Measurements from ENCODE around the gene AAK1.

AAK1 gene

GRCh38 chr2:69469784-69470183 lies 173.8 kb downstream of the AAK1 start:
- no peak overlapping the region for H3K4me3 ChIP-seq (replicated peaks; ENCODE audit: low read depth, low read length)
- TF ChIP-seq, protein P1, sequence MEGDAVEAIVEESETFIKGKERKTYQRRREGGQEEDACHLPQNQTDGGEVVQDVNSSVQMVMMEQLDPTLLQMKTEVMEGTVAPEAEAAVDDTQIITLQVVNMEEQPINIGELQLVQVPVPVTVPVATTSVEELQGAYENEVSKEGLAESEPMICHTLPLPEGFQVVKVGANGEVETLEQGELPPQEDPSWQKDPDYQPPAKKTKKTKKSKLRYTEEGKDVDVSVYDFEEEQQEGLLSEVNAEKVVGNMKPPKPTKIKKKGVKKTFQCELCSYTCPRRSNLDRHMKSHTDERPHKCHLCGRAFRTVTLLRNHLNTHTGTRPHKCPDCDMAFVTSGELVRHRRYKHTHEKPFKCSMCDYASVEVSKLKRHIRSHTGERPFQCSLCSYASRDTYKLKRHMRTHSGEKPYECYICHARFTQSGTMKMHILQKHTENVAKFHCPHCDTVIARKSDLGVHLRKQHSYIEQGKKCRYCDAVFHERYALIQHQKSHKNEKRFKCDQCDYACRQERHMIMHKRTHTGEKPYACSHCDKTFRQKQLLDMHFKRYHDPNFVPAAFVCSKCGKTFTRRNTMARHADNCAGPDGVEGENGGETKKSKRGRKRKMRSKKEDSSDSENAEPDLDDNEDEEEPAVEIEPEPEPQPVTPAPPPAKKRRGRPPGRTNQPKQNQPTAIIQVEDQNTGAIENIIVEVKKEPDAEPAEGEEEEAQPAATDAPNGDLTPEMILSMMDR (IDR thresholded peaks at IDR 0.05; ENCODE audit: low read length, missing control alignments) = no peak
- DNase-seq (ENCODE audit: low read depth) = peak; percentile 26

GRCh38 chr2:69469375-69469774 lies 174.2 kb downstream of the AAK1 start:
- H3K4me3 ChIP-seq (replicated peaks; ENCODE audit: low read depth, low read length) = no peak overlapping the region
- TF ChIP-seq, protein P1 (IDR thresholded peaks at IDR 0.05; ENCODE audit: low read length, missing control alignments) = no peak
- DNase-seq (ENCODE audit: low read depth) = no peak

GRCh38 chr2:69466728-69467127 lies 176.8 kb downstream of the AAK1 start:
- H3K4me3 ChIP-seq (replicated peaks; ENCODE audit: low read depth, low read length) = no peak overlapping the region
- no peak for DNase-seq (ENCODE audit: low read depth)
- TF ChIP-seq, protein P1 (IDR thresholded peaks at IDR 0.05; ENCODE audit: low read length, missing control alignments) = no peak

DNA sequence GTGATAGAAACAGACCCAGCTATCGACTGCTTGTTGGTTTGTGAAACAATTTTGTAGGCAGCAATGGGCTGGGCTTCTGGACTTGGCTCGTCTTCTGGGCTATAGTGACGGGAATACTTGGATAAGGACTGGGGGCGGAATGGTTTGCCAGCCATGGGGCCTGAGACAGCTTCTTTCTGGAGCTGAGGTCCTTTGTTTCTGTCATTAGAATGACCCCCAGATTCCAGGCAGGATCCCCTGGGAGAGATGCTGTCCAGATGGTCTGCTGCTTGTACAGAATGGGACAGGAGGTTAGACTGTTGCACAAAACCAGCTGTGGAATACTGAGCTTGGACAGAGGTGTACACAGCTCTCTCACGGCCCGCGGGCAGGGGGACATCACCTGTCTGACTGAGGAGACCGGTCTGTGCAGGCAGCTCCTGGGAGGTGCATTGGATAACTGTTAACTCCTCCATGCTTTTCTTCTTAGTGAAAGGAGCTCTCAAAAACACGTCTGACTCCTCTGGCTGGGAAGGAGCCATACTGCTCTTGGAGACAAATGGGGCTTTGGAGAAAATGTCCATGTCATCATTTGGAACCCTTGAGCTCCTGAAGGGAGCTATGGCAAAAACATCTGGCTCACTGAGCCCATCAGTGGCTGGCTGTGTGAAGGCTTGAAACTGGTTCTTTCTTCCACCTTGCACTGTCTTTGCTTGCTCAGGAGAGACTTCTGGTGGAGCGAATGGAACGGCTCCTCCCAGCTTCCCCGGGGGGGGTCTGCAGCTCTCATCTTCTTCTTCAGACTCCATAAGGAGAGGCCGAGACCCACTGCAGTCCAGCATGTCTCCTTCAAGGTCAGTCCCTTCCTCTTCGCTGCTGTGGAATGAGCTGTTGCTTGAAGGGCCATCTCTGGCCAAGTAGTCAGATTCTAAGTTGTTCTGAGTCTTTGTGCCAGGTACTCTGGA lies 177.8 kb downstream of the AAK1 start:
- H3K4me3 ChIP-seq (replicated peaks; ENCODE audit: low read depth, low read length) = no peak overlapping the region
- TF ChIP-seq, protein P1 (IDR thresholded peaks at IDR 0.05; ENCODE audit: low read length, missing control alignments) = no peak
- peak; percentile 18 for DNase-seq (ENCODE audit: low read depth)

- no peak overlapping the region for H3K4me3 ChIP-seq (replicated peaks; ENCODE audit: low read depth, low read length)
- DNase-seq (ENCODE audit: low read depth) = peak; percentile 82
- TF ChIP-seq, protein P1 (IDR thresholded peaks at IDR 0.05; ENCODE audit: low read length, missing control alignments) = no peak
Measured at GRCh38 chr2:69464575-69464974, 179.0 kb downstream of the AAK1 start.

GRCh38 chr2:69462780-69463179 lies 180.8 kb downstream of the AAK1 start:
- no peak for DNase-seq (ENCODE audit: low read depth)
- TF ChIP-seq, protein P1 (IDR thresholded peaks at IDR 0.05; ENCODE audit: low read length, missing control alignments) = no peak
- no peak overlapping the region for H3K4me3 ChIP-seq (replicated peaks; ENCODE audit: low read depth, low read length)

Data from fibroblast of pulmonary artery (primary cell).